ENCODE measurements around the gene RTRAF. TPM values are rescaled to one million over a fixed set of nuclear protein-coding genes. Genes with fewer than 3 reads are reported as not detected.

The RTRAF gene
- total RNA-seq: 10 to 100 TPM; 37.8 to 94.2 (median 87.4) TPM
- polyA plus RNA-seq: 100 to 1,000 TPM; 118 to 184 (median 122) TPM
- long read RNA-seq, donor 1, full-length matches to known transcripts: 101 of 112 reads
- long read RNA-seq, donor 1, partial matches to known transcripts: 6 of 112 reads
- long read RNA-seq, donor 1, other reads (novel, unspliced or antisense): 5 of 112 reads
- long read RNA-seq, donor 2, full-length matches to known transcripts: 63 of 63 reads
- long read RNA-seq, donor 2, partial matches to known transcripts: 0 of 63 reads
- long read RNA-seq, donor 2, other reads (novel, unspliced or antisense): 0 of 63 reads

DNA sequence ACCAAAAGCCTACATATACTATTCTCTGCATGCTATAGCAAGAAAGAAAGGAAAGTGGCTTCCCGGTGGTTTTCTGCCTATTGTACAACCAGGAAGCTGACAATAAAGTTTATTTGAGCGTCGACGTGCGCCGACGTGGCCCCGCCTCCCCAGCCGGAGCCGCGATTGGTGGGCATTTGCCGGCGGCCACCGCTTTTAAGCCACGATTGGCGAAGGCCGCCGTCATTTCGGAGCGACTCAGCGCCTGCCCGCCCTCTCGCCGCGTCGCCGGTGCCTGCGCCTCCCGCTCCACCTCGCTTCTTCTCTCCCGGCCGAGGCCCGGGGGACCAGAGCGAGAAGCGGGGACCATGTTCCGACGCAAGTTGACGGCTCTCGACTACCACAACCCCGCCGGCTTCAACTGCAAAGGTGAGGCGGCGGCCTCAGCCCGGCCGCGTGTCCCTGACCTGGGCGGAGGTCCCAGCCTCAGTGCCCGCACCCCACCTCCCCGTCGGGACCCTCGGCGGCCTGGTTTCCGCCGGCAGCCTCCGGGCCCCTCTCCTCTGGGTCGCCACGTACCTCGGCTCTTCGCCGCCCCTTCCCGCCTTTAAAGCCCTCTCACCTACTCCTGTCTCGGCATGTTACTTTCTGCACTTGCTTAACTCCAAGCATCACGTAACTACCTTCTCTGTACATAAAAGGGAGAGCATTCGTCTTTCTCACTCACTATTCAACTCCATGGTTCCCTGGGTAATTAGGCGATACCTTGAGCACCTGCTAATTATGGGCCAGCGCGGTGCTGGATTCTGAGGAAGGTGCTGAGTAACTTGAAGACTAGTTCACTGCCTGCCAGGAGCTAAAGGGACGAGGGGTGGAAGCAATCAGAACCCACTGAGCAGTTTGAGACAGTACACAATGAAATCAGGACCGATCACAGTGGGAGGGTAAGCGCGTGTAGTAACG is at the start of gene RTRAF:
Gene RTRAF, plus strand, starts transcription at position 254 of the 942 bp plus-strand sequence. Its CDS starts 94 bp downstream, at position 348.
- H3K27ac ChIP-seq: peak within 1 kb of the TSS; percentile 69 to 94 (median 90)
- H3K27me3 ChIP-seq (replicated peaks in 1 of 7): no peaks in the 10 kb centered on the region
- no peaks in the 10 kb centered on the region for H3K9me3 ChIP-seq
- intact Hi-C loops (cut with DNase I; ENCODE audit: low total_unique reads): loop anchor here (10.0 kb wide), 1 partner anchor 485 kb away; no protein-coding TSS in a partner anchor
- peak; percentile 21 to 77 (median 47) for TF ChIP-seq POLR2A (IDR thresholded peaks at IDR 0.05)
- TF ChIP-seq, protein P1, sequence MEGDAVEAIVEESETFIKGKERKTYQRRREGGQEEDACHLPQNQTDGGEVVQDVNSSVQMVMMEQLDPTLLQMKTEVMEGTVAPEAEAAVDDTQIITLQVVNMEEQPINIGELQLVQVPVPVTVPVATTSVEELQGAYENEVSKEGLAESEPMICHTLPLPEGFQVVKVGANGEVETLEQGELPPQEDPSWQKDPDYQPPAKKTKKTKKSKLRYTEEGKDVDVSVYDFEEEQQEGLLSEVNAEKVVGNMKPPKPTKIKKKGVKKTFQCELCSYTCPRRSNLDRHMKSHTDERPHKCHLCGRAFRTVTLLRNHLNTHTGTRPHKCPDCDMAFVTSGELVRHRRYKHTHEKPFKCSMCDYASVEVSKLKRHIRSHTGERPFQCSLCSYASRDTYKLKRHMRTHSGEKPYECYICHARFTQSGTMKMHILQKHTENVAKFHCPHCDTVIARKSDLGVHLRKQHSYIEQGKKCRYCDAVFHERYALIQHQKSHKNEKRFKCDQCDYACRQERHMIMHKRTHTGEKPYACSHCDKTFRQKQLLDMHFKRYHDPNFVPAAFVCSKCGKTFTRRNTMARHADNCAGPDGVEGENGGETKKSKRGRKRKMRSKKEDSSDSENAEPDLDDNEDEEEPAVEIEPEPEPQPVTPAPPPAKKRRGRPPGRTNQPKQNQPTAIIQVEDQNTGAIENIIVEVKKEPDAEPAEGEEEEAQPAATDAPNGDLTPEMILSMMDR (IDR thresholded peaks at IDR 0.05 in 8 of 11, conservative IDR thresholded peaks at IDR 0.05 in 3 of 11): peak in 3 of 11 experiments; percentile 17 to 40 (median 28)
- TF ChIP-seq POLR2AphosphoS5 (IDR thresholded peaks at IDR 0.05): peak; percentile 95 to 97 (median 97)
- H3K4me3 ChIP-seq: peak within 1 kb of the TSS; percentile 84 to 93 (median 89)
- peaks cover 0 to 35% (median 27%) of the 10 kb centered on the region in 6 donors for H3K36me3 ChIP-seq
- H3K4me1 ChIP-seq: peaks cover 18 to 58% (median 45%) of the 10 kb centered on the region in 6 donors
- DNase-seq: peak; percentile 99
- 0 to 1% (median 0%) methylated on average over 56 to 72 of the region's 72 CpGs for WGBS, 5 donors

DNA sequence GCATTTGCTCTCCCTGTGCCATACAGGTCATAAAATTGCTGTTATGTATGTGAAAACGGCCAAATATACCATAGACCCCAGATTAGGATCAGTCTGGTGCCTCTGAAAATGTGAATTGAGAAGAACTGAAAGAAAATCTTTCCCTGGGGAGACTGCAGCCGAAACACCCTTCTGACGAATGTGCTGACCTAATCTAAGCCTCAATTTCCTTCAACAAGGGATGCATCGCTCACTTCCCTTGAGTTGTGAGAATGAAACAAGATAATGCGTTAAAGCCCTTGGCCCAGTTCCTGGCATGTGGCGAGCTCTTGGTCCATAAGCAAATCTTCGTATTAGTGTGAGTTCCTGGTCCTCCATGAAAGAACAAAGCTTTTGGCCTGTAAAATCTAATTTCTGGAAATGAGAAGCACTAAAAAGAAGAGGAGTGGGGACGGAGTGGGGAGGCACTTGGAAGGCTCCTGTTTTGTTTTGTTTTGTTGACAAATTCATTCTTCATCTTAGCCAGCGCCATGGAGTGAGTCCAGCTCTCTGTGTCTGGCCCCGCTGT is 49.5 kb upstream of the RTRAF start:
- H3K27me3 ChIP-seq (replicated peaks in 1 of 7): no peaks in the 10 kb centered on the region
- peaks cover 0 to 15% (median 0%) of the 10 kb centered on the region in 6 donors for H3K36me3 ChIP-seq
- WGBS, 5 donors: 55 to 78% (median 74%) methylated on average over 10 of the region's 10 CpGs
- intact Hi-C loops (cut with DNase I; ENCODE audit: low total_unique reads): no loop called here
- H3K9me3 ChIP-seq: no peaks in the 10 kb centered on the region
- H3K4me3 ChIP-seq: no peak overlapping the region
- peak overlapping the region in 6 of 8 donors; percentile 12 to 57 (median 33) for H3K27ac ChIP-seq
- no peak for DNase-seq
- H3K4me1 ChIP-seq: peaks cover 0 to 42% (median 5%) of the 10 kb centered on the region in 6 donors
- TF ChIP-seq, protein P1 (IDR thresholded peaks at IDR 0.05 in 8 of 11, conservative IDR thresholded peaks at IDR 0.05 in 3 of 11): no peak
- TF ChIP-seq POLR2A (IDR thresholded peaks at IDR 0.05): no peak
- TF ChIP-seq POLR2AphosphoS5 (IDR thresholded peaks at IDR 0.05): no peak

DNA sequence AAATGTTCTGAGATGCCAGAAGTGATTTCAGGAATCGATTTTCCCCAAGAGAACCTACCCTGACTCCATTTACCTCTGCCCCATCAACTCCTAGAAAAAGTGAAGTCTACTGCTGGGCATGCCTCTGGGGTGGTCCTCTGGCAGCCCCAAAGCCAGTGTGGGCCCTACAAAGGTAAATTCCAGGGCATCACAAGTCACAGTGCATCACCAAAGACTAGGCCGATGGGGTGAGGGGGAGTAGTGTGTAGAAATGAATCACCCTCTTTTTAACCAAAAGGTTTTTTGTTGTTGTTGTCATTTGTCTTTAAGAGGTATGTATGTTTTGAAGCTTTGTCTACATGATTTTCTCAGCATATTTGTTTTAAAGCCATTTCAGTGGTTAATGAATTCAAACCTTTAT is 46.4 kb upstream of the RTRAF start:
- no peak overlapping the region for H3K4me3 ChIP-seq
- intact Hi-C loops (cut with DNase I; ENCODE audit: low total_unique reads): no loop called here
- no peak for DNase-seq
- peaks cover 0 to 15% (median 0%) of the 10 kb centered on the region in 6 donors for H3K36me3 ChIP-seq
- peaks cover 0 to 30% (median 5%) of the 10 kb centered on the region in 6 donors for H3K4me1 ChIP-seq
- no peaks in the 10 kb centered on the region for H3K27me3 ChIP-seq (replicated peaks in 1 of 7)
- no peak for TF ChIP-seq POLR2A (IDR thresholded peaks at IDR 0.05)
- no peak for TF ChIP-seq POLR2AphosphoS5 (IDR thresholded peaks at IDR 0.05)
- TF ChIP-seq, protein P1 (IDR thresholded peaks at IDR 0.05 in 8 of 11, conservative IDR thresholded peaks at IDR 0.05 in 3 of 11): no peak
- 88 to 95% (median 90%) methylated on average over 2 of the region's 2 CpGs for WGBS, 5 donors
- H3K9me3 ChIP-seq: peaks cover 0 to 5% (median 0%) of the 10 kb centered on the region in 8 donors
- H3K27ac ChIP-seq: no peak overlapping the region

All from spleen (tissue), 13 donors.